NT2/D1 (cell line): Measurements from ENCODE around the gene AADACL2.

Experiments
- SUZ12 ChIP-seq: IDR thresholded peaks from 2 replicates; pipeline ENCODE4 v1.6.1; 2011; ENCODE audit not compliant: insufficient read length, insufficient read depth; ENCODE audit errors: extremely low read depth
- ZNF274 ChIP-seq: IDR thresholded peaks from 2 replicates; pipeline ENCODE4 v1.6.1; 2011; ENCODE audit warnings: mild to moderate bottlenecking, low read depth, low read length

- no peak for TF ChIP-seq ZNF274
- TF ChIP-seq SUZ12: no peak
Observed at GRCh38 chr3:151697496-151697895, 36.2 kb upstream of the AADACL2 start.
